HepG2 (cell line): ENCODE results near the gene TMEM121. TPM values are rescaled to one million over a fixed set of nuclear protein-coding genes. Genes with fewer than 3 reads are reported as not detected.
A peak's percentile ranks its signal among the peaks of the same experiment; 100 is the strongest.

Experiments used
- DPF2 ChIP-seq: sonication (generic); formaldehyde crosslinking; IDR thresholded peaks from 2 replicates; pipeline ENCODE4 v1.4.0; 2020; ENCODE audit warnings: mild to moderate bottlenecking, low read depth, missing genetic modification reagents, borderline replicate concordance
- HBP1 ChIP-seq: IDR thresholded peaks from 2 replicates; pipeline ENCODE4 v1.6.1; 2016; ENCODE audit warnings: low read depth, control low read depth
- IKZF4 ChIP-seq: sonication (generic); formaldehyde crosslinking; IDR thresholded peaks from 2 replicates; pipeline ENCODE4 v1.5.1; 2020; ENCODE audit warnings: borderline replicate concordance, mild to moderate bottlenecking, low read depth, missing genetic modification reagents; ENCODE audit errors: not compliant biosample characterization
- LCORL ChIP-seq, 2 experiments: fragments of 450-650 bp in 1 of 2; sonication (generic) in 1 of 2; formaldehyde crosslinking in 1 of 2; IDR thresholded peaks; 2 replicates each; pipeline versions ENCODE4 v1.5.0 to v1.6.1; 2017 to 2020; ENCODE audit warnings: antibody characterized with exemption in 1 of 2, missing genetic modification reagents in 1 of 2
- NFKBIZ ChIP-seq: IDR thresholded peaks from 2 replicates; pipeline ENCODE4 v1.6.1; 2018; ENCODE audit warnings: missing genetic modification reagents, missing compliant biosample characterization
- PITX1 ChIP-seq: sonication (generic); formaldehyde crosslinking; IDR thresholded peaks from 2 replicates; pipeline ENCODE4 v1.5.1; 2020; ENCODE audit warnings: mild to moderate bottlenecking, missing genetic modification reagents
- SKI ChIP-seq: fragments of 450-650 bp; IDR thresholded peaks from one replicate; pipeline ENCODE4 v1.6.1; 2018; ENCODE audit warnings: mild to moderate bottlenecking; ENCODE audit not compliant: partially characterized antibody
- ZBTB49 ChIP-seq: sonication (generic); formaldehyde crosslinking; IDR thresholded peaks from 2 replicates; pipeline ENCODE4 v1.4.0; 2020; ENCODE audit warnings: missing genetic modification reagents, borderline replicate concordance
- ZBTB7B ChIP-seq: sonication (generic); formaldehyde crosslinking; IDR thresholded peaks from 2 replicates; pipeline ENCODE4 v1.4.0; 2020; ENCODE audit warnings: missing genetic modification reagents
- ZNF224 ChIP-seq: sonication (generic); formaldehyde crosslinking; IDR thresholded peaks from 2 replicates; pipeline ENCODE4 v1.5.0; 2020; ENCODE audit warnings: mild to moderate bottlenecking, missing genetic modification reagents
- ZNF331 ChIP-seq: sonication (generic); formaldehyde crosslinking; IDR thresholded peaks from 2 replicates; pipeline ENCODE4 v1.4.0; 2020; ENCODE audit warnings: missing genetic modification reagents
- ZNF451 ChIP-seq: sonication (generic); formaldehyde crosslinking; IDR thresholded peaks from 2 replicates; pipeline ENCODE4 v1.5.0; 2020; ENCODE audit warnings: mild to moderate bottlenecking, missing genetic modification reagents
- ZNF501 ChIP-seq: sonication (generic); formaldehyde crosslinking; IDR thresholded peaks from 2 replicates; pipeline ENCODE4 v1.5.1; 2020; ENCODE audit warnings: mild to moderate bottlenecking, moderate library complexity, missing genetic modification reagents
- ZNF768 ChIP-seq: sonication (generic); formaldehyde crosslinking; IDR thresholded peaks from 2 replicates; pipeline ENCODE4 v1.4.0; 2020; ENCODE audit warnings: missing genetic modification reagents
- ZNF83 ChIP-seq: sonication (generic); formaldehyde crosslinking; IDR thresholded peaks from 2 replicates; pipeline ENCODE4 v1.4.0; 2020; ENCODE audit warnings: missing genetic modification reagents, mild to moderate bottlenecking, borderline replicate concordance
- polyA plus RNA-seq, 8 experiments: library from polyadenylated mRNA; depleted of rRNA in 3 of 8; stranded (reverse) in 7 of 8; unstranded in 1 of 8; fragments of >200 nt; fragmentation: Illumina TruSeq in 4 of 8; extraction: Trizol in 4 of 8; gene quantifications; 2 replicates each; pipeline versions ENCODE4 v1.2.1 to v1.2.3, GENCODE V29; 2011 to 2016; ENCODE audit warnings: low read depth in 4 of 8, missing spikeins in 1 of 8, mixed read lengths in 1 of 8; ENCODE audit not compliant: insufficient read depth in 1 of 8
- total RNA-seq, 5 experiments: library from RNA; depleted of rRNA; stranded (reverse); fragments of >200 nt; fragmentation: Illumina TruSeq; extraction: Trizol; gene quantifications; 2 replicates each; pipeline ENCODE4 v1.2.3, GENCODE V29; 2016; ENCODE audit warnings: low read depth in 1 of 5
- TF ChIP-seq, protein P1 (sequence below): sonication (generic); formaldehyde crosslinking; IDR thresholded peaks from 2 replicates; pipeline ENCODE4 v1.4.0; 2020; ENCODE audit warnings: missing genetic modification reagents, mild to moderate bottlenecking, borderline replicate concordance
- TF ChIP-seq, protein P2 (sequence below), 2 experiments: IDR thresholded peaks; 2 replicates each; pipeline ENCODE4 v1.6.1; 2011 to 2012; ENCODE audit warnings: low read length in 2 of 2, borderline replicate concordance in 1 of 2, low read depth in 1 of 2, mild to moderate bottlenecking in 1 of 2, moderate library complexity in 1 of 2

Gene TMEM121
- total and polyA plus RNA-seq, 2 of the 13 experiments (the other 11 are each of a cell fraction or from before 2014, with no cell fraction given) = 6.6 to 19.0 TPM

DNA sequence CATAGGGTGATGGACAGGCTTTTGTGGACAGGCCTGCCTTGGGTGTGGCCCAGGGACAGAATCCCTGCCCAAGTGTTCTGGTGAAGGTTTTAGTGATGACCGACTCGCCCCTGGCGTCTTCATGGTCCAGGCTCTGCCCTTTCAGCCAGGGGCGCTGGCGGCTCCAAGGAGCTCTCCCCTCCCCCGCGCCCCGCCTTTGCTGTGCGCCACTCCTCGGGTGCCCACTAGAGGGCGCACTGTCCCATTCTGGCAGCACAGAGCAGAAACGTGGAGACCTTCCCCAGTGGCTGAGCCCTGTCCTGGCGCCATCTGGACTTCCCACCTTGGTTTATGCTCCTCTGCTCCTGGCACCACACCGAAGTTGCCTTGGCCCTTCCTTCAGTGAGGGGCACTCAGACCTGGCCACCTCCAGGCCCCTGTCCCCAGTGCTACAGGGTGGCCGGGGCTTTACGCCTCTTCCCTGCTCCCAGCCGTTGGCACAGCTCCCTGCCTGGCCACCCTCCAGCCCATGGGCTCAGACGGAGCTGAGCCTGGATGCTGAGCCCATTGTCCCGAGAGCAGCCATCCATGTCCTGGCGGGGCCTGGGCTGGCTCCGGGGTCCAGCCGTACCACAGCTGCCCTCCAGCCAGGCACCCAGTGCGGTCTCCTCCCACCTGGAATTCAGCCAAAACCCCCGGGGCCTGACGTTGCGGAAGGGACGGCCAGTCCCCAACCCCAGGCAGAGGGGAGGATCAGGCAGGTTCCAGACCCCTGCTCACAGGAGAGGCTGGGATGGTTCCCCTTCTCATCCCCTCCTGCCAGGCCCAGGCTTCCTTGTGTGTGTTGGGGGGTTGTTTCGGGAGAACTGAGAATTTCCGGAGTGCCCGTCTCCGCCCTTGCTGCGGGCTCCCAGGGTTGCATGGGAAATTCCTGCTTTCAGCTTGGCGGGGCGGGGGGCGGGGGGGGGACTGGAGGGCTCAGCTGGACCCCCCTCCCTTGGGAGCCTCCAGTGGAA, 45.3 kb upstream of the TMEM121 start (continued):
- TF ChIP-seq, protein P1, sequence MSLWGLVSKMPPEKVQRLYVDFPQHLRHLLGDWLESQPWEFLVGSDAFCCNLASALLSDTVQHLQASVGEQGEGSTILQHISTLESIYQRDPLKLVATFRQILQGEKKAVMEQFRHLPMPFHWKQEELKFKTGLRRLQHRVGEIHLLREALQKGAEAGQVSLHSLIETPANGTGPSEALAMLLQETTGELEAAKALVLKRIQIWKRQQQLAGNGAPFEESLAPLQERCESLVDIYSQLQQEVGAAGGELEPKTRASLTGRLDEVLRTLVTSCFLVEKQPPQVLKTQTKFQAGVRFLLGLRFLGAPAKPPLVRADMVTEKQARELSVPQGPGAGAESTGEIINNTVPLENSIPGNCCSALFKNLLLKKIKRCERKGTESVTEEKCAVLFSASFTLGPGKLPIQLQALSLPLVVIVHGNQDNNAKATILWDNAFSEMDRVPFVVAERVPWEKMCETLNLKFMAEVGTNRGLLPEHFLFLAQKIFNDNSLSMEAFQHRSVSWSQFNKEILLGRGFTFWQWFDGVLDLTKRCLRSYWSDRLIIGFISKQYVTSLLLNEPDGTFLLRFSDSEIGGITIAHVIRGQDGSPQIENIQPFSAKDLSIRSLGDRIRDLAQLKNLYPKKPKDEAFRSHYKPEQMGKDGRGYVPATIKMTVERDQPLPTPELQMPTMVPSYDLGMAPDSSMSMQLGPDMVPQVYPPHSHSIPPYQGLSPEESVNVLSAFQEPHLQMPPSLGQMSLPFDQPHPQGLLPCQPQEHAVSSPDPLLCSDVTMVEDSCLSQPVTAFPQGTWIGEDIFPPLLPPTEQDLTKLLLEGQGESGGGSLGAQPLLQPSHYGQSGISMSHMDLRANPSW = no peak
- peak; percentile 80; the same call in 1 of the 2 replicates for TF ChIP-seq ZBTB7B
- peak; percentile 82 for TF ChIP-seq ZNF501
- peak; percentile 61 for TF ChIP-seq IKZF4
- no peak for TF ChIP-seq ZNF768
- TF ChIP-seq ZBTB49 (CRISPR knock-in tag) = peak; percentile 67; the same call in 1 of the 2 replicates
- TF ChIP-seq DPF2 (CRISPR knock-in tag) = no peak
- TF ChIP-seq ZNF83 (CRISPR knock-in tag) = no peak
- 0 out of 2 replicates have a peak, but pooled peaks have one; percentile 43 for TF ChIP-seq PITX1 (CRISPR knock-in tag)
- TF ChIP-seq ZNF224 (CRISPR knock-in tag) = peak; percentile 49; the same call in 1 of the 2 replicates
- TF ChIP-seq ZNF451 (CRISPR knock-in tag) = peak; percentile 28; the same call in 1 of the 2 replicates
- TF ChIP-seq, protein P2, sequence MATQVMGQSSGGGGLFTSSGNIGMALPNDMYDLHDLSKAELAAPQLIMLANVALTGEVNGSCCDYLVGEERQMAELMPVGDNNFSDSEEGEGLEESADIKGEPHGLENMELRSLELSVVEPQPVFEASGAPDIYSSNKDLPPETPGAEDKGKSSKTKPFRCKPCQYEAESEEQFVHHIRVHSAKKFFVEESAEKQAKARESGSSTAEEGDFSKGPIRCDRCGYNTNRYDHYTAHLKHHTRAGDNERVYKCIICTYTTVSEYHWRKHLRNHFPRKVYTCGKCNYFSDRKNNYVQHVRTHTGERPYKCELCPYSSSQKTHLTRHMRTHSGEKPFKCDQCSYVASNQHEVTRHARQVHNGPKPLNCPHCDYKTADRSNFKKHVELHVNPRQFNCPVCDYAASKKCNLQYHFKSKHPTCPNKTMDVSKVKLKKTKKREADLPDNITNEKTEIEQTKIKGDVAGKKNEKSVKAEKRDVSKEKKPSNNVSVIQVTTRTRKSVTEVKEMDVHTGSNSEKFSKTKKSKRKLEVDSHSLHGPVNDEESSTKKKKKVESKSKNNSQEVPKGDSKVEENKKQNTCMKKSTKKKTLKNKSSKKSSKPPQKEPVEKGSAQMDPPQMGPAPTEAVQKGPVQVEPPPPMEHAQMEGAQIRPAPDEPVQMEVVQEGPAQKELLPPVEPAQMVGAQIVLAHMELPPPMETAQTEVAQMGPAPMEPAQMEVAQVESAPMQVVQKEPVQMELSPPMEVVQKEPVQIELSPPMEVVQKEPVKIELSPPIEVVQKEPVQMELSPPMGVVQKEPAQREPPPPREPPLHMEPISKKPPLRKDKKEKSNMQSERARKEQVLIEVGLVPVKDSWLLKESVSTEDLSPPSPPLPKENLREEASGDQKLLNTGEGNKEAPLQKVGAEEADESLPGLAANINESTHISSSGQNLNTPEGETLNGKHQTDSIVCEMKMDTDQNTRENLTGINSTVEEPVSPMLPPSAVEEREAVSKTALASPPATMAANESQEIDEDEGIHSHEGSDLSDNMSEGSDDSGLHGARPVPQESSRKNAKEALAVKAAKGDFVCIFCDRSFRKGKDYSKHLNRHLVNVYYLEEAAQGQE (IDR thresholded peaks at IDR 0.05; ENCODE audit: borderline replicate concordance in 1 of 2, low read depth in 1 of 2, low read length in 2 of 2) = no peak
- TF ChIP-seq HBP1 = no peak
- TF ChIP-seq ZNF331 (CRISPR knock-in tag) = peak; percentile 87
- no peak for TF ChIP-seq SKI
- no peak for TF ChIP-seq LCORL (IDR thresholded peaks at IDR 0.05)
- peak; percentile 74 for TF ChIP-seq LCORL (CRISPR knock-in tag; IDR thresholded peaks at IDR 0.05)
- TF ChIP-seq NFKBIZ (CRISPR knock-in tag) = no peak
